ENCODE results near the gene EPHA2.
A peak's percentile ranks its signal among the peaks of the same experiment; 100 is the strongest.

Gene EPHA2

GRCh38 chr1:16132325-16132785 lies 23.5 kb downstream of the EPHA2 start:
- no peaks in the 10 kb centered on the region for H3K9me3 Mint-ChIP-seq
- no peaks in the 10 kb centered on the region for H3K4me1 Mint-ChIP-seq (ENCODE audit: low read depth)
- no peaks in the 10 kb centered on the region for H3K27me3 Mint-ChIP-seq (ENCODE audit: low read depth)
- H3K36me3 Mint-ChIP-seq (ENCODE audit: low read depth): no peaks in the 10 kb centered on the region
- H3K27ac Mint-ChIP-seq: no peak overlapping the region
- H3K4me3 Mint-ChIP-seq: no peak overlapping the region

GRCh38 chr1:16131636-16132324 lies 24.1 kb downstream of the EPHA2 start:
- Mint-ChIP-seq H3K27me3 (ENCODE audit: low read depth) (no peaks in the 10 kb centered on the region), H3K4me1 (ENCODE audit: low read depth) (no peaks in the 10 kb centered on the region), H3K9me3 (no peaks in the 10 kb centered on the region), H3K4me3 (no peak overlapping the region), H3K27ac (no peak overlapping the region), H3K36me3 (ENCODE audit: low read depth) (no peaks in the 10 kb centered on the region)

- H3K9me3 Mint-ChIP-seq: no peaks in the 10 kb centered on the region
- no peaks in the 10 kb centered on the region for H3K4me1 Mint-ChIP-seq (ENCODE audit: low read depth)
- H3K27me3 Mint-ChIP-seq (ENCODE audit: low read depth): no peaks in the 10 kb centered on the region
- H3K36me3 Mint-ChIP-seq (ENCODE audit: low read depth): no peaks in the 10 kb centered on the region
- H3K4me3 Mint-ChIP-seq: no peak overlapping the region
- no peak overlapping the region for H3K27ac Mint-ChIP-seq
Measured at GRCh38 chr1:16130827-16131226, 25.0 kb downstream of the EPHA2 start.

GRCh38 chr1:16129921-16130543 lies 25.8 kb downstream of the EPHA2 start:
- Mint-ChIP-seq H3K9me3 (no peaks in the 10 kb centered on the region), H3K4me3 (no peak overlapping the region), H3K4me1 (ENCODE audit: low read depth) (no peaks in the 10 kb centered on the region), H3K36me3 (ENCODE audit: low read depth) (no peaks in the 10 kb centered on the region), H3K27ac (no peak overlapping the region), H3K27me3 (ENCODE audit: low read depth) (no peaks in the 10 kb centered on the region)

GRCh38 chr1:16129316-16129715 lies 26.6 kb downstream of the EPHA2 start:
- Mint-ChIP-seq H3K4me1 (ENCODE audit: low read depth) (no peaks in the 10 kb centered on the region), H3K27me3 (ENCODE audit: low read depth) (no peaks in the 10 kb centered on the region), H3K4me3 (no peak overlapping the region), H3K36me3 (ENCODE audit: low read depth) (no peaks in the 10 kb centered on the region), H3K27ac (no peak overlapping the region), H3K9me3 (no peaks in the 10 kb centered on the region)

GRCh38 chr1:16128338-16128741 lies 27.5 kb downstream of the EPHA2 start:
- Mint-ChIP-seq H3K4me3 (no peak overlapping the region), H3K27ac (no peak overlapping the region), H3K36me3 (ENCODE audit: low read depth) (no peaks in the 10 kb centered on the region), H3K4me1 (ENCODE audit: low read depth) (peaks cover 2% of the 10 kb centered on the region), H3K27me3 (ENCODE audit: low read depth) (no peaks in the 10 kb centered on the region), H3K9me3 (no peaks in the 10 kb centered on the region)

GRCh38 chr1:16127676-16128337 lies 28.1 kb downstream of the EPHA2 start:
- Mint-ChIP-seq H3K27me3 (ENCODE audit: low read depth) (no peaks in the 10 kb centered on the region), H3K27ac (no peak overlapping the region), H3K9me3 (no peaks in the 10 kb centered on the region), H3K36me3 (ENCODE audit: low read depth) (no peaks in the 10 kb centered on the region), H3K4me1 (ENCODE audit: low read depth) (peaks cover 6% of the 10 kb centered on the region), H3K4me3 (no peak overlapping the region)

- Mint-ChIP-seq H3K9me3 (no peaks in the 10 kb centered on the region), H3K27me3 (ENCODE audit: low read depth) (no peaks in the 10 kb centered on the region), H3K4me3 (no peak overlapping the region), H3K4me1 (ENCODE audit: low read depth) (peaks cover 7% of the 10 kb centered on the region), H3K36me3 (ENCODE audit: low read depth) (no peaks in the 10 kb centered on the region), H3K27ac (no peak overlapping the region)
Measured at GRCh38 chr1:16126743-16127515, 28.9 kb downstream of the EPHA2 start.

- peaks cover 7% of the 10 kb centered on the region for H3K4me1 Mint-ChIP-seq (ENCODE audit: low read depth)
- no peak overlapping the region for H3K27ac Mint-ChIP-seq
- H3K4me3 Mint-ChIP-seq: no peak overlapping the region
- no peaks in the 10 kb centered on the region for H3K9me3 Mint-ChIP-seq
- no peaks in the 10 kb centered on the region for H3K36me3 Mint-ChIP-seq (ENCODE audit: low read depth)
- H3K27me3 Mint-ChIP-seq (ENCODE audit: low read depth): no peaks in the 10 kb centered on the region
Measured at GRCh38 chr1:16126160-16126559, 29.7 kb downstream of the EPHA2 start.

GRCh38 chr1:16125483-16125882 lies 30.4 kb downstream of the EPHA2 start:
- Mint-ChIP-seq H3K27ac (no peak overlapping the region), H3K36me3 (ENCODE audit: low read depth) (no peaks in the 10 kb centered on the region), H3K4me1 (ENCODE audit: low read depth) (peaks cover 7% of the 10 kb centered on the region), H3K27me3 (ENCODE audit: low read depth) (no peaks in the 10 kb centered on the region), H3K9me3 (no peaks in the 10 kb centered on the region), H3K4me3 (no peak overlapping the region)

GRCh38 chr1:16125088-16125470 lies 30.8 kb downstream of the EPHA2 start:
- Mint-ChIP-seq H3K36me3 (ENCODE audit: low read depth) (no peaks in the 10 kb centered on the region), H3K4me3 (no peak overlapping the region), H3K27ac (no peak overlapping the region), H3K27me3 (ENCODE audit: low read depth) (no peaks in the 10 kb centered on the region), H3K4me1 (ENCODE audit: low read depth) (peaks cover 7% of the 10 kb centered on the region), H3K9me3 (no peaks in the 10 kb centered on the region)

- Mint-ChIP-seq H3K27ac (no peak overlapping the region), H3K4me3 (no peak overlapping the region), H3K9me3 (no peaks in the 10 kb centered on the region)
Measured at GRCh38 chr1:16124377-16125087, 31.3 kb downstream of the EPHA2 start.

GRCh38 chr1:16122916-16123315 lies 33.0 kb downstream of the EPHA2 start:
- Mint-ChIP-seq H3K27me3 (ENCODE audit: low read depth) (no peaks in the 10 kb centered on the region), H3K36me3 (ENCODE audit: low read depth) (no peaks in the 10 kb centered on the region), H3K9me3 (no peaks in the 10 kb centered on the region), H3K4me3 (no peak overlapping the region), H3K4me1 (ENCODE audit: low read depth) (peaks cover 7% of the 10 kb centered on the region), H3K27ac (peak overlapping the region; percentile 45)

More at GRCh38 chr1:16124377-16125087, 31.3 kb downstream of the EPHA2 start:
- Mint-ChIP-seq H3K27me3 (ENCODE audit: low read depth) (no peaks in the 10 kb centered on the region), H3K4me1 (ENCODE audit: low read depth) (peaks cover 7% of the 10 kb centered on the region), H3K36me3 (ENCODE audit: low read depth) (no peaks in the 10 kb centered on the region)

GRCh38 chr1:16122350-16122881 lies 33.5 kb downstream of the EPHA2 start:
- Mint-ChIP-seq H3K4me1 (ENCODE audit: low read depth) (peaks cover 7% of the 10 kb centered on the region), H3K9me3 (no peaks in the 10 kb centered on the region), H3K27me3 (ENCODE audit: low read depth) (no peaks in the 10 kb centered on the region), H3K36me3 (ENCODE audit: low read depth) (no peaks in the 10 kb centered on the region), H3K27ac (no peak overlapping the region), H3K4me3 (no peak overlapping the region)
